ENCODE measurements around the gene HEPHL1.

DNA sequence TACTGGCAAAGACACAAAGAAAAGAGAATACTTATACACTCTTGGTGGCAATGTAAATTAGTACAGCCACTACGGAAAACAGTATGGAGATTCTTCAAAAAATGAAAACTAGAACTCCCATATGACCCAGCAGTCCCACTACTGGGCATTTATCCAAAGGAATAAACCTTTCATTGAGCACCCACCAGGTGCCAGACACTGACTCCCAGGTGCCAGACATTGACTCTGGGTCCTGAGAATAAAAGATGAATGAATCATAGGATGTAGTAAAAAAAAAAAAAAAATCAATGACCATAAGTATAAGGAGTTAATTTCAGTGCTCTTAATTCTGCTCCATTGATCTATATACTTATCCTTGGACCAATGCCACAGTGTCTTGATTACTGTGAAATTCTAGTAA, 28.2 kb downstream of the HEPHL1 start:
- TF ChIP-seq, protein P1, sequence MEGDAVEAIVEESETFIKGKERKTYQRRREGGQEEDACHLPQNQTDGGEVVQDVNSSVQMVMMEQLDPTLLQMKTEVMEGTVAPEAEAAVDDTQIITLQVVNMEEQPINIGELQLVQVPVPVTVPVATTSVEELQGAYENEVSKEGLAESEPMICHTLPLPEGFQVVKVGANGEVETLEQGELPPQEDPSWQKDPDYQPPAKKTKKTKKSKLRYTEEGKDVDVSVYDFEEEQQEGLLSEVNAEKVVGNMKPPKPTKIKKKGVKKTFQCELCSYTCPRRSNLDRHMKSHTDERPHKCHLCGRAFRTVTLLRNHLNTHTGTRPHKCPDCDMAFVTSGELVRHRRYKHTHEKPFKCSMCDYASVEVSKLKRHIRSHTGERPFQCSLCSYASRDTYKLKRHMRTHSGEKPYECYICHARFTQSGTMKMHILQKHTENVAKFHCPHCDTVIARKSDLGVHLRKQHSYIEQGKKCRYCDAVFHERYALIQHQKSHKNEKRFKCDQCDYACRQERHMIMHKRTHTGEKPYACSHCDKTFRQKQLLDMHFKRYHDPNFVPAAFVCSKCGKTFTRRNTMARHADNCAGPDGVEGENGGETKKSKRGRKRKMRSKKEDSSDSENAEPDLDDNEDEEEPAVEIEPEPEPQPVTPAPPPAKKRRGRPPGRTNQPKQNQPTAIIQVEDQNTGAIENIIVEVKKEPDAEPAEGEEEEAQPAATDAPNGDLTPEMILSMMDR (IDR thresholded peaks at IDR 0.05; ENCODE audit: insufficient read depth, low read depth, low read length), result no peak
- TF ChIP-seq EZH2 (IDR thresholded peaks at IDR 0.05; ENCODE audit: insufficient read depth, low read length), result no peak
